ES-I3 (cell line): ENCODE results near the gene CMBL.
"Not testable (repeated sequence)": the region's sequence is repeated elsewhere in the genome, so short reads cannot be mapped to it uniquely, and the experiment has no call there.

Experiments
- H3K36me3 ChIP-seq: 2 replicates; pipeline ENCODE4 v1.6.1; 2013; ENCODE audit warnings: mild to moderate bottlenecking, low read length, control low read depth, moderate library complexity; ENCODE audit not compliant: insufficient read depth
- H3K4me1 ChIP-seq: 2 replicates; pipeline ENCODE4 v1.6.1; 2013; ENCODE audit warnings: mild to moderate bottlenecking, control low read depth, low read length; ENCODE audit not compliant: insufficient read depth
- H3K9ac ChIP-seq: 2 replicates; pipeline ENCODE4 v1.6.1; 2013; ENCODE audit warnings: low read depth, mild to moderate bottlenecking, low read length, moderate library complexity
- H3K9me3 ChIP-seq: 2 replicates; pipeline ENCODE4 v1.6.1; 2013; ENCODE audit warnings: mild to moderate bottlenecking, low read length, moderate library complexity; ENCODE audit not compliant: control insufficient read depth, insufficient read depth

CMBL gene

DNA sequence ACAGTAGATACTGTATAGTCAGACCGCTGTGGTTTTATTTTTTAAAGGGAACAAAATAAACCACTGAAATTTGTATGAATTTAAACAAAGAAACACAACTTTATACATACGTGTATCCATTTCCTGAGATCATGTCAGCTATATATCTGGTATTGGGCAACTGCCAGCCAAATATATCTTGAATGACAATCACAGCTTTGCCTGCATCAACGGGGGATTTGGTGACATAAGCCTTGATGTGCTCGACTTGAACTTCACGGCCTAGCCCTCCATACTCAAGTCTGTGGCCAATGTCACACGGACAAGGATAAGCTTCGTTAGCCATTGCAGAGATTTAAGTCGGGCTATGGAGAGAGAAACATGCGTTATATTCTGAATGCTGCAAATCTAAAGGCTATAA lies 17.3 kb downstream of the CMBL start:
- H3K9me3 ChIP-seq, result no peaks in the 10 kb centered on the region
- H3K4me1 ChIP-seq, result no peaks in the 10 kb centered on the region
- H3K9ac ChIP-seq, result no peak overlapping the region
- peaks cover 8% of the 10 kb centered on the region; the same call in 1 of the 2 replicates for H3K36me3 ChIP-seq

DNA sequence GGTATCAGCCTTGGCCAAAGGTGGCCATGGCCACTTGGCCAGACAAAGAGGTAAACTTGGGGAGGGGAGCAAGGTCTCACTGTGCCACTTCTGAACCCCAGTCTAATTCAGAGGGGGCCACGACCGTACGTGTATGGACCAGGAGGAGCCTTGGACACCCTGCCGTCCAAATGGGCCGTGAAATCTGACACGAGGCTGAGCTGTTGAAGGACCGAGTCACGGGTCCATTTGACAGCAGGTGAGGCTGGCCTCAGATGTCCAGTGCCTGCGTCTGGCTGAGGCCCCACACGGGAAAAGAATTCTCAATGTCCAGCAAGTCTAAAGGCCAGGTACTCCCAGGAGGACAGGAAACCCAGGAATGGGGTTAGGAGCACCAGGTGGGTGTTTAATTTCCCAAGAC lies 17.7 kb downstream of the CMBL start:
- H3K36me3 ChIP-seq, result peaks cover 8% of the 10 kb centered on the region; the same call in 1 of the 2 replicates
- H3K9ac ChIP-seq, result no peak overlapping the region
- no peaks in the 10 kb centered on the region for H3K4me1 ChIP-seq
- H3K9me3 ChIP-seq, result no peaks in the 10 kb centered on the region

DNA sequence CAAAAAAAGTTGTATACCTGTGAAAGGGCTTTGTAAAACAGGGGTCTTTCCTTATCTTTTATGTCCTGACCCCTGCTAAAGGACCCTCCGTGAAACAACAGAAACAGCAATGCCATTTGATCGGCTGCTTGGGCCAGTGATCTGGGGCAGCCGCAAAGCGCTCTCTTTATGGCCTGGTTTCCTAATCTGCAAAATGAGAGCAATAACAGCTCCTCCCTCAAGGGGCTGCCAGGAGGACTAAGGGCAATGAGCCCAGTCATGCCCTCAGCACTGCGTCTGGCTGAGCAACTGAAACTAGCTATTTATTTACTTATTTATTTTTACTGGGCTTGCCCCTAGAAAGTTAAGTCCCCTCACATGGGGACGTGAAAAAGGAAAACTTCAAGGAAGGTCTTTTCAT lies 18.3 kb downstream of the CMBL start:
- Histone ChIP-seq H3K9me3 (no peaks in the 10 kb centered on the region), H3K4me1 (no peaks in the 10 kb centered on the region), H3K36me3 (peaks cover 8% of the 10 kb centered on the region; the same call in 1 of the 2 replicates), H3K9ac (no peak overlapping the region)

DNA sequence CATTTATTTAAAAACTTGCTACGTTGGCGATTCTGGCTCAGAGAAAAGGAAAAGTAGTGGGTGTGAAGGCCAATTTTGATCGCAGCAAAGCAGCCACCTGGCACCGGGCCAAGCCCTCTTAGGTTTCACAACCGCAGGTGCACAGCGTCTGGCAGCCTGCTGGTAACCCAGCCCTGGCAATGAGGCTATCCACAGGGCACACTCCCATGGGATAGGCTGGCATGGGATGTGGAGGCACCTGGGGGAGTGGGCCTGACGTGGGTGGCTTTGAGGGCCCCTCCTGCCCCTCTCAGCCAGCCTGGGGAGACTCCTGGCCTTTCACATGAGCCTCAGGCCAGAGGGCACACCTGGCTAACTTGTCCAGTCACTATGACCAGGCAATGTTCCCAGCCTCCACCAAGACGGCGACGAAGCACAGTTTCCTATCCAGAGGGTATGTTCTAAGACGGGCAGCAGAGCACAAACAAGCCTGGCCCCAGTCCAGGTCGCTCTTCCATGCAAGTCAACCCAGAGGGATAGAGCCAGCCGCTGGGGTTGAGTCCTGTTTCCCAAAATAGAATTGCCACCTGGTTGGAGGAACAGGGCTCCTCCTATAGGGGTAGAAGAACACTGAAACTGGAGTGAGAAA lies 19.0 kb downstream of the CMBL start:
- Histone ChIP-seq H3K9me3 (no peaks in the 10 kb centered on the region), H3K36me3 (peaks cover 8% of the 10 kb centered on the region; the same call in 1 of the 2 replicates), H3K9ac (no peak overlapping the region), H3K4me1 (no peaks in the 10 kb centered on the region)

DNA sequence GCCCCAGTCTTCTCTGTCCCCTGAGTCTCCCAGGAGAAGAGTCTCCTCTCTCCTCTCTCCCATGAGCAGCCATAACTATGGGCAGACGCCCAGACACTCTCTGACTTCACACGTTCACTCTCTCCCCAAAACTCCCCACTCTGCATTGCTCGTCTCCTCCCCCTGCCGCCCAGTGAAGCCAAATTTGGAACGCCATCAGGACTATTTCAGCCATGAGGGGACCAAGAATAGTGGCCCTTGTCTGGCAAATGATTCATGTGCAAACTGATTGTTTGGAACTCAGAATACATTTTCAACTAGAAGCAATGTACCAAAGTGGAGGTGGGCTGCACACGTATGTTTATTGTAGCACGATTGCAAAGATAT lies 20.9 kb downstream of the CMBL start:
- no peaks in the 10 kb centered on the region for H3K9me3 ChIP-seq
- no peak overlapping the region for H3K9ac ChIP-seq
- H3K4me1 ChIP-seq, result no peaks in the 10 kb centered on the region
- peaks cover 8% of the 10 kb centered on the region; the same call in 1 of the 2 replicates for H3K36me3 ChIP-seq

DNA sequence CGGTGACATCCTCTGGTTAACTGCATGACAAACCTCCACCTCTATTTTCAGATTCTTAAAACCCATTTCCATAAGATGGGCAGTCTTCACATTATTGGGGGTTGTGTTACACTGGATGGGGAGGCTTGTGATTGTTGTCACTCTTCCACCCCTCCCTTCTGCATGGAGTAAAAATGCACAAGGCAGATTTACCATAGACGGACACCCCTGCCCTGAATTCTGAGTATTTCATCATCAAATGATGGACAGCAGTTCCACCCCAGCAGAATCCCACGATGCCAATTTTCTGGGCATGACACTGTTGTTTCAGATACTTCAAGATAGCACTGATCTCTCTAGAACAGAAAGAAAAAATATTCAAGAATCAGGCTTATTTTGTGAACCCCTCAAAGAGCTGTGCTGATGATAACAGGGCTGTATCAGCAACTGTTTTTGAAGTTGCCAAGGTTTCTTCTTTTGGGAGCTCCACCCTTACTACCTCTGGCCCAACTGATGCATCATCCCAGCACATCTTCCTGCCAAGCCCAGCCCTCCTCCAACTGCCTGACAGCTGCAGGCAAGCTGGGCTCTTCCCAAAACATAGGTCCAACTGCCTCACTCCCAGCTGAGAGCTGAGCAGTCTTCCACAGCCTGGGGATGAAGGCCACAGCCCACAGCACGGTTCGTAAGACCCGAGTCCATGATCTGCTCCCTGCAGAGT lies 21.4 kb downstream of the CMBL start:
- Histone ChIP-seq H3K9me3 (no peaks in the 10 kb centered on the region), H3K36me3 (peaks cover 8% of the 10 kb centered on the region; the same call in 1 of the 2 replicates), H3K9ac (no peak overlapping the region), H3K4me1 (no peaks in the 10 kb centered on the region)

DNA sequence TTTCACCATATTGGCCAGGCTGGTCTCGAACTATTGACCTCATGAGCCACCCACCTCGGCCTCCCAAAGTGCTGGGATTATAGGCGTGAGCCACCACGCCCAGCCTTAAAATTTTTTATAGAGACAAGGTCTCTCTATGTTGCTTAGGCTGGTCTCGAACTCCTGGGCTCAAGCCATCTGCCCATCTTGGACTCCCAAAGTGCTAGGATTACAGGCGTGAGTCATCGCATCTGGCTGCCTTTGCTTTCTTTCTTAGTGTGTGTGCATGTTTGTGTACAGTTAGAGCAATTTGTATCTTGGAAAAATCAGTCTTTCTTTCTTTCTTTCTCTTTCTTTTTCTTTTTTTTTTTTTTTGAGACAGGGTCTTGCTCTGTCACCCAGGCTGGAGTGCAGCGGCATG lies 22.3 kb downstream of the CMBL start:
- H3K36me3 ChIP-seq, H3K9ac ChIP-seq, H3K9me3 ChIP-seq: not testable (repeated sequence)

DNA sequence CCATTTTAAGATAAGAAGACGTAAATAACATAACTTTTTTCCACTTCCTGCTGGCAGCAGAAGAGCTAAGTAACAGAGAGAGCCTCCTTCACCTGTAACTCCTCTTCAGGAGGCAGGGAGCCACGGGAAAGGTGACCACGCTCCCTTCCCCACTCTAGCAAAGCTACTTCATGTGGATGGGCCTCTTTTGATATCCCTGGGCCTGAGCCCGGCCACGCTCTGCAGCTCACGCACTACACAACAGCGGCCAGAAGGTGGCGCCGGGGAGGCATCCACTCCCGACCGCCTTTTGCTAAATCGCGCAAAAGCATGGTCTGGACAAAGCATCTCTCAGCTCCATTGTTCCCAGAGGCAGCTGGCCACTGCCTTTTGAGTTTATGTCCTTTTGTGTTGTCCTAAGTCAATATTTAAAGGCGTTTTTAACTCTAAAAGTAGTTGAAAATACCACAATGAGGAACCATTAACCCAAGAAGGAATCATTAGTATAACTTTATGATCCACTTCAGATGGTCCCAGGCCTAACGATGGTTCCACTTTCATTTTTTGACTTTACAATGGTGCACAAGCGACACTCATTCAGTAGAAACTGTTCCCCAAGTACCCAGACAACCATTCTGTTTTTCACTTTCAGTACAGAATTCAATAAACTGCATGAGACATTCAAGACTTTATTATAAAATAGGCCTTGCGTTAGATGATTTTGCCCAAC lies 23.6 kb downstream of the CMBL start:
- Histone ChIP-seq H3K9me3 (no peaks in the 10 kb centered on the region), H3K4me1 (no peaks in the 10 kb centered on the region), H3K36me3 (peaks cover 8% of the 10 kb centered on the region; the same call in 1 of the 2 replicates), H3K9ac (no peak overlapping the region)

More for the DNA sequence above, 22.3 kb downstream of the CMBL start:
- not testable (repeated sequence) for H3K4me1 ChIP-seq

DNA sequence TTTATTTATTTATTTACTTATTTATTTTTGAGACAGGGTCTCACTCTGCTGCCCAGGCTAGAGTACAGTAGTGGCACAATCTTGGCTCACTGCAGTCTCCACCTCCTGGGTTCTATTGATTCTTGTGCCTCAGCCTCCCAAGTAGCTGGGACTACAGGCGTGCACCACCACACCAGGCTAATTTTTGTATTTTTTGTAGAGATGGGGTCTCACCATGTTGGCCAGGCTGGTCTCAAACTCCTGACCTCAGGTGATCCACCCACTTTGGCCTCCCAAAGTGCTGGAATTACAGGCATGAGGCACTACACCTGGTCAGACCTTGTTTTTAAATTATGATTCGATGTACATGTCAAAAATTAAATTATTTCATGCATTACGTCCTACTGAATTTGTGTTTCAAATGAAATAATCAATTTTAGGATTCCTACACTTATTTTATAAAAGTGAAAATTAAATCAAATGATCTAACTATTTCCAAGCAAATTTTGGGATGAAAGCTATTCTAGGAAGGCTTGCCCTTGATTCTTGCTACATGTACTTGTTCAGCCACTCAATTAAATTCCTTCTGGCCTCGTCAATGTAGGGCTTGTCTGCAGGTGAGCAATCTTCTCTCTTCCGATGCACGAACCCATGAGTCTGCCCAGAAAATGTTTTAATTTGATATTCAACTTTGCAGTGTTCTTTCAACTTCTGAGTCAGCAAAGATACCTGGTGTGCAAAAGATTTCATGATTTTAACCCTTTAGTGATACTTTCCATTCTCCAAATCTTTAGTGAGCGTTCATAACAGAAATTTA lies 27.6 kb downstream of the CMBL start:
- Histone ChIP-seq H3K4me1 (peaks cover 10% of the 10 kb centered on the region), H3K9ac (no peak overlapping the region), H3K9me3 (no peaks in the 10 kb centered on the region), H3K36me3 (no peaks in the 10 kb centered on the region)

DNA sequence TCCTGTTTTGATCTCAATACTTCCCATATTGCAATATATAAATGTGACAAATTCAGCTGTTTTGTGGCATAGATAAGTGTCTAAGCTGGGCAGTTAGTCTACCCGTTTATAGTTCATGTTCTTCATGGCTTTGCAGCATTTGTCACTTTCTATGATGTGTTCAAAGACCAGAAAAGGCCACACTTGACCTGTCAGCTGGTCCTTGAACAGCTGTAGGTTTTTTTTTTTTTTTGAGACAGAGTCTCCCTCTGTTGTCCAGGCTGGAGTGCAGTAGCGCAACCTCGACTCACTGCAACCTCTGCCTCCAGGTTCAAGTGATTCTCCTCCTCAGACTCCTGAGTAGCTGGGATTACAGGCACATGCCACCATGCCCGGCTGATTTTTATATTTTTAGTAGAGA lies 28.4 kb downstream of the CMBL start:
- no peaks in the 10 kb centered on the region for H3K9me3 ChIP-seq
- peaks cover 10% of the 10 kb centered on the region for H3K4me1 ChIP-seq
- no peak overlapping the region for H3K9ac ChIP-seq
- H3K36me3 ChIP-seq, result no peaks in the 10 kb centered on the region

DNA sequence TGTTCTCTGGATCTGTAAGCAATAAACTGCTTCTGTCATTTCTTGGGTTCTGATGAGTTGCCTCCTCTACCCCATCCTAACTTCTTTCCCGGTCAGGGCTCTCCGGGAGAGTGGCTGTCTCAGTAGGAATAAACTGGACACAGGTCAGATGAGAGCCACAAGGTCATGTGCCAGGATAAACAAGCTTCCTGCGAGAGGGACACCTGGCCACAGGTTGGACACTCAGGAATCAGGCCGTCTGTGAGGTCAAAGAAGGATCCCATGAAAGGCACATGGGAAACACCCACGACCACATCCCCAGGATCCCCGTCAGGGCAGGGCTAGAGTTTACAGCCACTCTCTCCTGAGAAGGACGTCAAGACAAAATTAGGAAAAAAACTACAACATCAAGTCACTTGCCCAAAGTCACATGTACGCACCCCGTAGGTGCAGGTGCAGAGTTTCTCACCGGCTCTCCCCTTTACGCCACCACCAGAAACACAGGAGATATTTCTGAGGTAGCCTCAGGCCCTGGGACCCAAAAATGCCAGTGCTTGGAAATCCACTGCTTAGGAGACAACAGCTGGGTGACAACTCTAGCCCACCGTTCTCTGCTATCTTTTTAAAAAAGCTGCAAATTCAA lies 28.9 kb downstream of the CMBL start:
- H3K9me3 ChIP-seq, result no peaks in the 10 kb centered on the region
- no peak overlapping the region for H3K9ac ChIP-seq
- peaks cover 10% of the 10 kb centered on the region for H3K4me1 ChIP-seq
- H3K36me3 ChIP-seq, result no peaks in the 10 kb centered on the region

DNA sequence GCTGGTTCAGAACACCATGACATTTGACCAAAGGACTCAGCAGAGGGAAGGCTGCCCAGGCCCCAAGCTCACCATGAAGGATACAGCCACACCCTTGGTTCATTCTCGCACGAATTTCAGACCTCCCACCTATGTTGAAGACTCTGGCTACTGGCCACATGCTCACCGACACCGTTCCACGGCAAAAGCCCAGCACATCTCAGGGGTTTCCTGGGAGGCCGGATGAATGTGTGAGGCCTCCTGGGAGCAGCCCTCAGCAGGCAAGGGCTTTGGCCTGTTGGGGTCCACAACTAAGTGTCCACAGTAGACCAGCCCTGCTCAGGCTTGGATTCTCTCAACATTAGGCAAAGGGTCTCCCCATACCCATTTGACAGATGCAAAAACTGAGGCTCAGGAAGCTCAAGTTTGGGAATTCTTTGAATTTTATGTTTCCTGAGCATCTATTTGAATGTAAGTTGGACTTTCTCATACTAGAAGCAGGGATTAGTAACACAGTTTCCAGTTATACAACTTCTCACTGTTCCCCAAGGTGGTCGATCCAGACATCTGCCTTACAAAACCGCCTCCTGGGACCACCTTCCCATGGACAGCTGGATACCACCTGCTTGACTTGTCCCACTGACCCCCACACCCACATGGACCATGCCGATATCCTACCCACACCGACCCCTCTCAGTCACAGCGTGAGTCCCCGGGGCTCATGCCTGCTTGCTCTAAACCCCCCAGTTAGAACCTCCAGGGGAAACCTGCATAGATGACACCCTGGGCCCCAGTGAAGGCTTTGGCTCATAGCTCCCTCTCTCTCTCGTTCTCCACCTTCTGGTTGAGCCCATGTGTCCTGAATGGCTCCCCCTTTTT lies 29.7 kb downstream of the CMBL start:
- Histone ChIP-seq H3K4me1 (peaks cover 10% of the 10 kb centered on the region), H3K9me3 (no peaks in the 10 kb centered on the region), H3K36me3 (no peaks in the 10 kb centered on the region), H3K9ac (no peak overlapping the region)

DNA sequence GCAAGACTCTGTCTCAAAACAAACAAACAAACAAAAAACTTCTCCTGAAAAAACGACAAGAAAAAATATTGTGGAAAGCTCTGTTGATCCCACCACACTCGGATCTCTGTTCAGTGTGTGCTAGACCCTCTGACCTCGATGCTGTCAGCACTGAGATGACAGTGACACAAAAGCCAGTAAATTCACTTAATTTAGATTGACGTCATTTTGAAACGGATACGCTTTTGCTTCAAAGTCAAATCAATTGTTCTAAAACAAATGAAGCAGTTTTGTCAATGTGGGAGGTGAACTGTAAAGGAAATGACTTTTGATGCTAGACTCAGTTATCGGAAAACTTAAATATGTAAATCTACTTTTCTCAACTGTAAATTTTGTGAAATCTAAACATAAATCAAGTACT lies 31.0 kb downstream of the CMBL start:
- no peaks in the 10 kb centered on the region for H3K9me3 ChIP-seq
- H3K9ac ChIP-seq, result no peak overlapping the region
- peaks cover 12% of the 10 kb centered on the region for H3K4me1 ChIP-seq
- H3K36me3 ChIP-seq, result no peaks in the 10 kb centered on the region
